ENCODE data around the gene ADM. TPM values are rescaled to one million over a fixed set of nuclear protein-coding genes. Genes with fewer than 3 reads are reported as not detected.
A peak's percentile ranks its signal among the peaks of the same experiment; 100 is the strongest.

Gene ADM
- total RNA-seq, 1 experiment from 2014 or later: 106 TPM

GRCh38 chr11:10325277-10326011 lies 20.6 kb downstream of the ADM start:
- no peaks in the 10 kb centered on the region for H3K36me3 ChIP-seq (replicated peaks; ENCODE audit: control insufficient read depth, insufficient read depth, low read length)
- DNase-seq: no peak
- H3K4me3 ChIP-seq (ENCODE audit: insufficient read depth, low read depth, low read length): no peak overlapping the region
- H3K27me3 ChIP-seq (ENCODE audit: control insufficient read depth, insufficient read depth, low read length): no peaks in the 10 kb centered on the region

- Histone ChIP-seq H3K36me3 (replicated peaks; ENCODE audit: control insufficient read depth, insufficient read depth, low read length) (no peaks in the 10 kb centered on the region), H3K27me3 (ENCODE audit: control insufficient read depth, insufficient read depth, low read length) (no peaks in the 10 kb centered on the region), H3K4me3 (ENCODE audit: insufficient read depth, low read depth, low read length) (no peak overlapping the region)
- no peak for DNase-seq
Observed at GRCh38 chr11:10326012-10326964, 21.4 kb downstream of the ADM start.

DNA sequence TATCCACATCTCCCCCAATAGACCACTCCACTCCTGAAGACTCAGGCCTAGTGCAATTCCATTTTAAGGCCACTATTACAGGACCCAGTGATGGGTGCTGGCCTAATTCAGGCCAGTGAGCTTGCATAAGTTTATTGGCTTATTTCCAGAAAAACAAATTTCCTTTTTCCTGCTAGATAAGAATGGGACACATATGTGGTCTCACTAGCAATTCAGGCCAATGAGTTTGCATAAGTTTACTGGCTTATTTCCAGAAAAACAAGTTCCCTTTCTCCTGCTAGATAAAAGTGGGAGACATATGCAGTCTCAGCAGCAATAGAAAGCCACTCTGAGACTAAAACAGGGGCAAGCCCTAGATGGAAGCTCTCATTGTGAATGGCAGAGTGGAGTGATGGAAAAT lies 22.4 kb downstream of the ADM start:
- no peaks in the 10 kb centered on the region for H3K27me3 ChIP-seq (ENCODE audit: control insufficient read depth, insufficient read depth, low read length)
- DNase-seq: no peak
- no peaks in the 10 kb centered on the region for H3K36me3 ChIP-seq (replicated peaks; ENCODE audit: control insufficient read depth, insufficient read depth, low read length)
- no peak overlapping the region for H3K4me3 ChIP-seq (ENCODE audit: insufficient read depth, low read depth, low read length)

- Histone ChIP-seq H3K4me3 (ENCODE audit: insufficient read depth, low read depth, low read length) (no peak overlapping the region), H3K36me3 (replicated peaks; ENCODE audit: control insufficient read depth, insufficient read depth, low read length) (no peaks in the 10 kb centered on the region), H3K27me3 (ENCODE audit: control insufficient read depth, insufficient read depth, low read length) (no peaks in the 10 kb centered on the region; the same call in 1 of the 2 replicates)
- DNase-seq: no peak
Observed at GRCh38 chr11:10328314-10329098, 23.6 kb downstream of the ADM start.

DNA sequence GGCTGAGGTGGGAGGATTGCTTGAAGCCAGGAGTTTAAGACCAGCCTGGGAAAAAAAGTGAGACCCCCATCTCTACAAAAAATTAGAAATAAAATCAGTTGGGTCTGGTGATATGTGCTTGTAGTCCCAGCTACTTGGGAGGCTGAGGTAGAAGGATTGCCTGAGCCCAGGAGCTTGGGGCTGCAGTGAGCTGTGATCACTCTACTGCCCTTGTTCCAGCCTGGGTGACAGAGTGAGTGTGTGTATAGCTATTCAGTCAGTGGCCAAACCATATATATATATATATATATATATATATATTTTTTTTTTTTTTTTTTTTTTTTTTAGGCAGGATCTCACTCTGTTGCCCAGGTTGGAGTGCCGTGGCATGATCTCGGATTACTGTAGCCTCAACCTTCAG lies 24.5 kb downstream of the ADM start:
- Histone ChIP-seq H3K4me3 (ENCODE audit: insufficient read depth, low read depth, low read length) (no peak overlapping the region), H3K36me3 (replicated peaks; ENCODE audit: control insufficient read depth, insufficient read depth, low read length) (no peaks in the 10 kb centered on the region), H3K27me3 (ENCODE audit: control insufficient read depth, insufficient read depth, low read length) (no peaks in the 10 kb centered on the region; the same call in 1 of the 2 replicates)
- DNase-seq: no peak

DNA sequence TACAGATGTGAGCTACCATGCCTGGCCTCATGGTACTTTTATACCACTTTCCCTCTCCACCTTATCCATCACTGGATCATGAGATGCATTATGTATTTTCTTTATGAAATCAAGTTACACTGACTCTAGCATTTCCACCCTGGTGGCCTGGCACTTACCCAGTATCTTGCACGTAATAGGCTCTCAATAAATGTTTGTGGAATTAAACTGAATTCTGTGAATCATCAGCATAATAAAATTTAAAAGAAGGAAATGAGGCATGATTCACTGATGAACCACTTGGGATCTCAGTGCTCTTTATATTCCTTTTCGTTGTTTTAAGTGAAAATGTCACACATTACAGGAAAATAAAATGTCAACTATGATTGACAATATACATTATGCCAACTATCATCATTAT lies 25.1 kb downstream of the ADM start:
- no peaks in the 10 kb centered on the region for H3K36me3 ChIP-seq (replicated peaks; ENCODE audit: control insufficient read depth, insufficient read depth, low read length)
- no peaks in the 10 kb centered on the region; the same call in 1 of the 2 replicates for H3K27me3 ChIP-seq (ENCODE audit: control insufficient read depth, insufficient read depth, low read length)
- no peak overlapping the region for H3K4me3 ChIP-seq (ENCODE audit: insufficient read depth, low read depth, low read length)
- no peak for DNase-seq

GRCh38 chr11:10331548-10332289 lies 26.8 kb downstream of the ADM start:
- DNase-seq: no peak
- no peaks in the 10 kb centered on the region; the same call in 1 of the 2 replicates for H3K27me3 ChIP-seq (ENCODE audit: control insufficient read depth, insufficient read depth, low read length)
- no peaks in the 10 kb centered on the region for H3K36me3 ChIP-seq (replicated peaks; ENCODE audit: control insufficient read depth, insufficient read depth, low read length)
- H3K4me3 ChIP-seq (ENCODE audit: insufficient read depth, low read depth, low read length): no peak overlapping the region

DNA sequence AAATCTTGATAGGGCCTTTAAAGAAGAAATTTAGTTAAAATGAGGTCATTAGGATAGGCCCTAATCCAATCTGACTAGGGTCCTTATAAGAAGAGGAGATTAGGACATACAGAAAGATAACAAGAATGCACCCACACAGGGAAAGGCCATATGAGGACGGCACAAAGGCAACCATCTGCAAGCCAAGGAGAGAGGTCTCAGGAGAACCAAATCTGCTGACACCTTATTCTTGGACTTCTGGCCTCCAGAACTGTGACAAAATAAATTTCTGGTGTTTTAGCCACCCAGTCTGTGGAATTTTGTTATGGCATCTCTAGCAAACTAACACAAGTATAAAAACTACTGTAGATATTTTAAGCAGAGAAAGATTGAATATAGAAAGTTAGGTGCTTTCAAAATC lies 28.6 kb downstream of the ADM start:
- no peak for DNase-seq
- no peaks in the 10 kb centered on the region for H3K36me3 ChIP-seq (replicated peaks; ENCODE audit: control insufficient read depth, insufficient read depth, low read length)
- H3K27me3 ChIP-seq (ENCODE audit: control insufficient read depth, insufficient read depth, low read length): no peaks in the 10 kb centered on the region; the same call in 1 of the 2 replicates
- H3K4me3 ChIP-seq (ENCODE audit: insufficient read depth, low read depth, low read length): no peak overlapping the region

DNA sequence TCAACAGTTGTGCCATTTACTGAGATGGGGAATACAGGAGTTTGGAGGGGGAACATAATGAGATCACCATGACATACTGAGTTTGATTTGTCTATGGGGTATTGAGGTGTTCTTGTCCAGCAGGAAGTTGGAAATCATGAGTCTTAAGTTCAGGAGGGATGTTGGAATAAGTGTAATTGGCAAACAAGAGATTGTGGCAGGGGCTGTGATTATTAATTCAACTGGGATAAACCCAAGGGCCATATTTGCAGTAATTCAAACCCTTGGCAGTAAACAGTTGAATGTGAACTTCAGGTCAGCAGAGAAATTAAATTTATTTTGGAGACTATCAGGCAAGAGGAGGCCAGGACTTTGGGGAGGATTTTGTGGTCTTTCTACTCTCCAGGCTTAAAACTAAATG lies 33.4 kb downstream of the ADM start:
- DNase-seq: no peak
- Histone ChIP-seq H3K36me3 (replicated peaks; ENCODE audit: control insufficient read depth, insufficient read depth, low read length) (no peaks in the 10 kb centered on the region), H3K4me3 (ENCODE audit: insufficient read depth, low read depth, low read length) (no peak overlapping the region), H3K27me3 (ENCODE audit: control insufficient read depth, insufficient read depth, low read length) (no peaks in the 10 kb centered on the region)

- no peak for DNase-seq
- H3K36me3 ChIP-seq (replicated peaks; ENCODE audit: control insufficient read depth, insufficient read depth, low read length): no peaks in the 10 kb centered on the region
- H3K4me3 ChIP-seq (ENCODE audit: insufficient read depth, low read depth, low read length): no peak overlapping the region
- H3K27me3 ChIP-seq (ENCODE audit: control insufficient read depth, insufficient read depth, low read length): no peaks in the 10 kb centered on the region
Observed at GRCh38 chr11:10348650-10349280, 43.9 kb downstream of the ADM start.

DNA sequence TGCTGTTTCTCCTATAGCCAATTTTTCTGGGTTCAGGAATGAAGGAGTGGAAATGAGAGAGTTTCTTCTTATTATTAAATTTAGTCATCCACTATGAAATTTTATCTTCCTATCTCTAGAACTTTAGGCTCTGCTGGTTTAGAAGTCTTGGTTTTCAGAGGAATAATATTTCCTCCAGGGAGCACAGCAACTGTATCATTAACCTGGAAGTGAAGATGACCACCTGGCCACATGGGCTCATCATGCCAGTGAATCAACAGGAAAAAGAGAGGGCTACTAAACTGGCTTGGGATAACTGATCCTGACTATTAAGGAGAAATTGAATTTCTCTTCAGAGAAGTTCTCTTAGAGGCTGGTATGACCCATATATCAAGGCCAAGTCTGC lies 44.4 kb downstream of the ADM start:
- H3K27me3 ChIP-seq (ENCODE audit: control insufficient read depth, insufficient read depth, low read length): no peaks in the 10 kb centered on the region
- no peak for DNase-seq
- H3K36me3 ChIP-seq (replicated peaks; ENCODE audit: control insufficient read depth, insufficient read depth, low read length): no peaks in the 10 kb centered on the region
- H3K4me3 ChIP-seq (ENCODE audit: insufficient read depth, low read depth, low read length): no peak overlapping the region

GRCh38 chr11:10349806-10350205 lies 44.9 kb downstream of the ADM start:
- no peak for DNase-seq
- no peaks in the 10 kb centered on the region for H3K27me3 ChIP-seq (ENCODE audit: control insufficient read depth, insufficient read depth, low read length)
- no peak overlapping the region for H3K4me3 ChIP-seq (ENCODE audit: insufficient read depth, low read depth, low read length)
- no peaks in the 10 kb centered on the region for H3K36me3 ChIP-seq (replicated peaks; ENCODE audit: control insufficient read depth, insufficient read depth, low read length)

- no peaks in the 10 kb centered on the region for H3K27me3 ChIP-seq (ENCODE audit: control insufficient read depth, insufficient read depth, low read length)
Observed at GRCh38 chr11:10350334-10350733, 45.5 kb downstream of the ADM start.

GRCh38 chr11:10351435-10351764 lies 46.5 kb downstream of the ADM start:
- Histone ChIP-seq H3K27me3 (ENCODE audit: control insufficient read depth, insufficient read depth, low read length) (no peaks in the 10 kb centered on the region), H3K36me3 (replicated peaks; ENCODE audit: control insufficient read depth, insufficient read depth, low read length) (no peaks in the 10 kb centered on the region), H3K4me3 (ENCODE audit: insufficient read depth, low read depth, low read length) (no peak overlapping the region)
- peak; percentile 2 for DNase-seq

More at GRCh38 chr11:10350334-10350733, 45.5 kb downstream of the ADM start:
- H3K36me3 ChIP-seq (replicated peaks; ENCODE audit: control insufficient read depth, insufficient read depth, low read length): no peaks in the 10 kb centered on the region
- peak; percentile 6 for DNase-seq
- no peak overlapping the region for H3K4me3 ChIP-seq (ENCODE audit: insufficient read depth, low read depth, low read length)
